HG03469 (cell line): ENCODE measurements around the gene CANT1.

Source experiments
- ATAC-seq: cut with Tn5 transposase; IDR thresholded peaks from one replicate; pipeline ENCODE4 v1.9.1; 2021; ENCODE audit warnings: mild to moderate bottlenecking, moderate library complexity, moderate number of reproducible peaks; ENCODE audit not compliant: unreplicated experiment

CANT1 gene

DNA sequence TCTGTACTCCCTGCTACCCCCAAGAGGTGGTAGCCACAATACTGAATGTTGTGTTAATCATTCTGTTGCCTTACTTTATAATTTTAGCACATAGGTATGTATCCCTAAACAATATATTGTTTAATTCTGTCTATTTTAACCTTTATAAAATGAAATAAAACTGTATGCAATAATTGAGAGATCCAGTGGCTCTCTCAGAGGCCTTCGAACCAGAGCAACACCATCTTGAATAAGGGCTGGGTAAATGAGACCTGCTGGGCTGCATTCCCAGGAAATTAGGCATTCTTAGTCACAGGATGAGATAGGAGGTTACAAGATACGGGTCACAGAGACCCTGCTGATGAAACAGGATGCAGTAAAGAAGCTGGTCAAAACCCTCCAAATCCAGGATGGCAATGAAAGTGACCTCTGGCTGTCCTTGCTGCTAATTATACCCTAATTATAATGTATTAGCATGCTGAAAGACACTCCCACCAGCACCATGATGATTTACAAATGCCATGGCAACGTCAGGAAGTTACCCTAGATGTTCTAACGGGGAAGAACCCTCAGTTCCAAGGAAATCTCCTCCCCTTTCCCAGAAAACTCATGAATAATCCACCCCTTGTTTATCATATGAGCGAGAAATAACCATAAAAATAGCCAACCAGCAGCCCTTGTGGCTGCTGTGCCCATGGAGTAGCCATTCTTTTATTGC lies 2.0 kb upstream of the CANT1 start:
- ATAC-seq: no peak

- ATAC-seq: no peak
These were observed 711 bp upstream of the CANT1 start for GRCh38 chr17:79010304-79010646.

- ATAC-seq: no peak
These were observed 737 bp downstream of the CANT1 start for GRCh38 chr17:79008666-79009387.

DNA sequence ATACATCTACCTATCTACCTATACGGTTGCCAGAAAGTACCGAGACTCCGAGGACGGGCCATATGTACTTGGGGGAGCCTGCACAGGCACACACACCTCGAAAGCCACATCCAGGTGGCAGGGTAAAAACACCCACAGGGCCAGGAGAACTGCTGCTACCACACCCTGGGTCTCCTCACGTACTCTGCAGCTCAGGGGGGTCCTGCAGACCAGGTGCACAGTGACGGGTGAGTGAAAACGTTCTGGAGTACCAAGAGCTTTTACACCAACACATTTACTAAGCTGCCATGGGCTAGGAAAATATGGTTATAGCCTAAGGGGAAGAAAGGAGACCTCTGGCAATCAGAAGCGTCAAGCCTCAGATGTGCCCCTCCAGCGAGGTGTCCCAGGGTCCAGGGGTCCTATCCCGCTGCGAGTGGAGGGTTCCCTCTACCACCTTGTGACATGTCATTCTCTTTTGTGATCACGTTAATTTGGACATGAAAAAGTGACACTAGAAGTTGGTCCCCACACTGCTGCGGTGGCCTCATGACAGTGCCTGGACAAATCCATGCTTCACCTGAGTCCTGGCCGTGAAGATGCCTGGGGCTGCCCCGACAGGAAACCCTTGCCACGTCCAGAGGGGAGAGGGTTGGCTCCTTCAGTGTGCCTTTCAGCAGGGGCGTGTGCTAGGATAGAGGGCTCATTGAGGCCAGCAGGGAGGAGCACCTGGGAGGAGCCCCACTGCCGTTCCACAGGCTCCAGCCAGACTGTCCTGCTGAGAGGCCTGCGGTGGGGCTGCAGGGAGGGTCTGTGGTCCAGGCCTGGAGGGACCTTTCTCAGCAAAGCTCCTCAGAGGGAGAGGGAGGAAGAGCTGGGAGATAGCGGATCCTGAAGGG lies 1.8 kb downstream of the CANT1 start:
- no peak for ATAC-seq

DNA sequence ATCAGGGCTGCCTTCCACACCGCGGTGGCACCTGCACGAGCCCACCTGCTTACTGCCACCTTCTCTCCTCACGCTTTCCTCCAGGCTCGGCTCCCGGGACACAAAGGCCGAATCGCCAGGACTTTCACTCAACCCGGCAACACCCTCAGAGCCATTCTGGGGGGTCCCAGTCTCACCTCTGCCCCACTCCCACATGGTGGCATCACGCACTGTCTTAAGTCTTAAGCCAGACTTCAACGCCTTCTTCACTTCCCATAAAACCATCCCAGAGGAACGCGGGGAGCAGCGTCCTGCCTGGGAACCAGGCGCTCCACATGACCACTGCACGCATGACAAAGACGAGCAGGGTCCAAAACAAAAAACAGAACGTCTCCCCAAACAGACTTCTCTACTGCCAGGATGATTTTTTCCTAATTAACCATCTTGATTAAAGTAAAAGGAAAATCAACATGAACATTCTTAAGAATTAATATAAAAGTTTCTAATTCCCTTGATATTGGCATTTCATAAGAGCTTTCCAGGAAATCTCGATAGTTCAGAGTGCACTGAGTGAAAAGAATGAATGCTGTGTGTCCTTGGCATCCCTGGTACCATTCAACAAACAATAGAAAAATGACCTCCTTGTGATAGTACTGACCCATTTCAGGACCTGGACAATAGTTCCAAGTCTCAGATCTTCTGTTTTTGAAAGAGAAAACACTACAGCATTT lies 2.6 kb downstream of the CANT1 start:
- ATAC-seq: no peak

DNA sequence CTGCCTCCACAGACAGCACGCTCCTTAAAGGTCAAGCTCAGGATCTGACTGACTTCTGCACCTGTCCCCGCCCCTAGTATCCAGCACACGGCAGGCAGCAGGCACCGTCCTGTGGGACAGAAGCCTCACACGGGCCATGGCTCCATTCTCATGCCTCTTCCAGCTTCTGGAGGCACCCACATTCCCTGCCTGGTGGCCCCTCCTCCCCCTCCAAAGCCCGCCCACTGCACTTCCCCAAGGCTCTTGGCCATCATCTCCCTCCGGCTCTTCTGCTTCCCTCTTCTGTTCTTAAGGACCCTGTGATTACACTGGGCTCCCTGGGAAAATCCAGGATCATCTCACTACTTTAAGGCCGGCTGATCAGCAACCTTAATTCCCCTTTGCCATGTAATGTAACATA lies 3.5 kb downstream of the CANT1 start:
- ATAC-seq: no peak

- no peak for ATAC-seq
These were observed 4.3 kb downstream of the CANT1 start for GRCh38 chr17:79005063-79005861.

GRCh38 chr17:79003661-79004411 lies 5.7 kb downstream of the CANT1 start:
- ATAC-seq: no peak

GRCh38 chr17:79002796-79003593 lies 6.6 kb downstream of the CANT1 start:
- ATAC-seq: no peak

- ATAC-seq: no peak
These were observed 7.3 kb downstream of the CANT1 start for GRCh38 chr17:79002291-79002690.

- ATAC-seq: no peak
These were observed 8.2 kb downstream of the CANT1 start for GRCh38 chr17:79001190-79002020.

- no peak for ATAC-seq
These were observed 9.0 kb downstream of the CANT1 start for GRCh38 chr17:79000396-79001189.

GRCh38 chr17:78999947-79000395 lies 9.6 kb downstream of the CANT1 start:
- ATAC-seq: no peak

- ATAC-seq: no peak
These were observed 10.4 kb downstream of the CANT1 start for GRCh38 chr17:78999056-78999768.

GRCh38 chr17:78998311-78999055 lies 11.1 kb downstream of the CANT1 start:
- ATAC-seq: no peak

DNA sequence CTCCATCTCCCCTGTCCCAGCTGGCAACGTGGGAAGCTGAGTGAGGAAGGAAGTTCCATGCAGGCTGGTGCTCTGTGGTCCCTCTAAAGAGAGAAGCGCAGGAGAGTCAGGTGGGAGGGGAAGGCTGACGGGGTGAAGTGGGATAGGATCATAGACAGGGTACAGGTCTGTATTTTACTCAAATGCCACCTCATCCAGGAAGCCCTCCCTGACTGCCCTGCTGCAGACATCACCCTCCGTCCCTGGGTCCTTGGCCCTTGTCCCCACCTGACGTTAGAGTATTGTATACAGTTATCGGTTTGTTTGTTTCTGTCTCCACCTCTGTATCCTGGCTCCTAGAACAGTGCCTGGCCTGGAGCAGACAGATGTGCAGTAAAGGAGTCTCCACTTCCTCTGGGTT lies 11.7 kb downstream of the CANT1 start:
- ATAC-seq: no peak
